Loucy (cell line): ENCODE data around the gene TENM4.

ENCODE experiments used
- EZH2phosphoT487 ChIP-seq: fragments of 200-600 bp; IDR thresholded peaks from 2 replicates; pipeline ENCODE4 v1.6.1; 2018; ENCODE audit warnings: antibody characterized with exemption, mild to moderate bottlenecking, moderate library complexity, borderline replicate concordance
- TF ChIP-seq, protein P1 (sequence below): fragments of 200-600 bp; sonication (generic); conservative IDR thresholded peaks from 2 replicates; pipeline ENCODE4 v1.5.1; 2014; ENCODE audit warnings: mild to moderate bottlenecking, antibody characterized with exemption, low read length

DNA sequence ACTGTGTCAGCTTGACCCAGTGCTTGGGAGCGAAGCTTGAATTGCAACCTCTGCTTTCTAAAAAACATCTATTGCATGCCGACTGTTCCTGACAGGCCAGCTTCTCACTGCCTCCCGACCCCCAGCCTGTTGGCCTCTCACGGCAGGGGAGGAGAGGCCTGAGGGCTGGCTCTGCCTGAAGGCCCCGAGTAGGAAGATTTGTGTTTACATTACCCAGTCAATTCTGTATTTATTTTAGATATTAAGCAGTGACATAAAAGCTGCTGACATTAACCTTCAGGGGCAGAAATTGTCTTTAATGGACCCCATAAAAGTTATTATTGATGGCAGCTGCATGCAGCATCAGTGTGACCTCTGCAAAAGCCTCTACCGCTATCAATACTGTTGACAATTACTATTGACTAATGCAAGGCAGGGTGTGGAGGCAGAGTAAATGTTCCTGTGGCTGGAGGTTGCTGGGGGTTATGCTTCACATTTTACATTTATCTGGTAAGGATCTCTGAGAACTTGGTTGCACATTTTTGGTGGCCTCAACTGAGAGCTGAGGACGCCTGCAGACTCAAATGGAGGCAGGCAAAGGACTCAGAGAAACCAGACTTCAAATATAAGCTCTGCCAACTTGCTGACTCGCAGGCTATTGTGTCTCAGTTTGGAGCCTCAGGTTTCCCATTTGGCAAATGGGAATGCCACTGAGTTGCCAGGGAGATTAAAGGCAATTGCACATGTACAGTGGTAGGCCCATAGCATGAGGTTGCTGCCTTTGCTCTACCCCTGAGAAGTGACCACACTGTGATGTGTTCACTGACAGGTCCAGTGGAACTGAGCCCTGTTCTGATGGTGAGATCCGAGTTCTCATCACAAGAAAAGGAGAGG is 380.5 kb downstream of the TENM4 start:
- TF ChIP-seq, protein P1, sequence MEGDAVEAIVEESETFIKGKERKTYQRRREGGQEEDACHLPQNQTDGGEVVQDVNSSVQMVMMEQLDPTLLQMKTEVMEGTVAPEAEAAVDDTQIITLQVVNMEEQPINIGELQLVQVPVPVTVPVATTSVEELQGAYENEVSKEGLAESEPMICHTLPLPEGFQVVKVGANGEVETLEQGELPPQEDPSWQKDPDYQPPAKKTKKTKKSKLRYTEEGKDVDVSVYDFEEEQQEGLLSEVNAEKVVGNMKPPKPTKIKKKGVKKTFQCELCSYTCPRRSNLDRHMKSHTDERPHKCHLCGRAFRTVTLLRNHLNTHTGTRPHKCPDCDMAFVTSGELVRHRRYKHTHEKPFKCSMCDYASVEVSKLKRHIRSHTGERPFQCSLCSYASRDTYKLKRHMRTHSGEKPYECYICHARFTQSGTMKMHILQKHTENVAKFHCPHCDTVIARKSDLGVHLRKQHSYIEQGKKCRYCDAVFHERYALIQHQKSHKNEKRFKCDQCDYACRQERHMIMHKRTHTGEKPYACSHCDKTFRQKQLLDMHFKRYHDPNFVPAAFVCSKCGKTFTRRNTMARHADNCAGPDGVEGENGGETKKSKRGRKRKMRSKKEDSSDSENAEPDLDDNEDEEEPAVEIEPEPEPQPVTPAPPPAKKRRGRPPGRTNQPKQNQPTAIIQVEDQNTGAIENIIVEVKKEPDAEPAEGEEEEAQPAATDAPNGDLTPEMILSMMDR, result no peak
- no peak for TF ChIP-seq EZH2phosphoT487
